HepG2 (cell line): ENCODE results near the gene SREBF1. TPM values are rescaled to one million over a fixed set of nuclear protein-coding genes. Genes with fewer than 3 reads are reported as not detected.

Experiments
- ARNT2 ChIP-seq: sonication (generic); formaldehyde crosslinking; IDR thresholded peaks from 2 replicates; pipeline ENCODE4 v1.8.0; 2022; ENCODE audit warnings: mild to moderate bottlenecking, low read depth, missing genetic modification reagents, moderate library complexity
- ATF7-NPFF ChIP-seq: sonication (generic); formaldehyde crosslinking; IDR thresholded peaks from 2 replicates; pipeline ENCODE4 v1.8.1; 2023; ENCODE audit warnings: mild to moderate bottlenecking, low read depth, missing genetic modification reagents, moderate library complexity
- CHD4 ChIP-seq: fragments of 200-600 bp; sonication (generic); IDR thresholded peaks from 2 replicates; pipeline ENCODE4 v1.7.0; 2017; ENCODE audit warnings: mild to moderate bottlenecking, low read length, borderline replicate concordance
- FOXO1 ChIP-seq: sonication (generic); formaldehyde crosslinking; IDR thresholded peaks from 2 replicates; pipeline ENCODE4 v1.4.0; 2020; ENCODE audit warnings: missing genetic modification reagents
- GABPB1 ChIP-seq: IDR thresholded peaks from 2 replicates; pipeline ENCODE4 v1.6.1; 2016; ENCODE audit warnings: mild to moderate bottlenecking, missing genetic modification reagents, moderate library complexity, missing compliant biosample characterization
- KDM2A ChIP-seq: sonication (generic); formaldehyde crosslinking; IDR thresholded peaks from 2 replicates; pipeline ENCODE4 v1.4.0; 2020; ENCODE audit warnings: low read depth, missing genetic modification reagents, borderline replicate concordance
- KDM6A ChIP-seq: IDR thresholded peaks from 2 replicates; pipeline ENCODE4 v1.6.1; 2016; ENCODE audit warnings: low read depth
- MIER3 ChIP-seq: IDR thresholded peaks from 2 replicates; pipeline ENCODE4 v1.6.1; 2016; ENCODE audit warnings: missing compliant biosample characterization, borderline replicate concordance
- NFE2L2 ChIP-seq: fragments of 150-350 bp; IDR thresholded peaks from 2 replicates; pipeline ENCODE4 v1.6.1; 2014; ENCODE audit warnings: low read length
- RAD51 ChIP-seq: fragments of 450-650 bp; IDR thresholded peaks from 2 replicates; pipeline ENCODE4 v1.6.1; 2016; ENCODE audit warnings: borderline replicate concordance
- REXO4 ChIP-seq: sonication (generic); formaldehyde crosslinking; IDR thresholded peaks from 2 replicates; pipeline ENCODE4 v1.8.0; 2022; ENCODE audit warnings: missing genetic modification reagents, mild to moderate bottlenecking, borderline replicate concordance
- SIX1 ChIP-seq: sonication (generic); formaldehyde crosslinking; IDR thresholded peaks from 2 replicates; pipeline ENCODE4 v1.4.0; 2020; ENCODE audit warnings: missing genetic modification reagents, borderline replicate concordance
- SOX6 ChIP-seq, 2 experiments: fragments of 450-650 bp in 1 of 2; sonication (generic) in 1 of 2; formaldehyde crosslinking in 1 of 2; IDR thresholded peaks; 2 replicates each; pipeline versions ENCODE4 v1.4.0 to v1.6.1; 2017 to 2020; ENCODE audit warnings: antibody characterized with exemption in 1 of 2, mild to moderate bottlenecking in 1 of 2, missing genetic modification reagents in 1 of 2
- STAG1 ChIP-seq: sonication (generic); formaldehyde crosslinking; IDR thresholded peaks from 2 replicates; pipeline ENCODE4 v1.4.0; 2020; ENCODE audit warnings: missing genetic modification reagents
- TCF12 ChIP-seq, 2 experiments: fragments of 450-650 bp in 1 of 2; sonication (generic) in 1 of 2; formaldehyde crosslinking in 1 of 2; IDR thresholded peaks; 2 replicates each; pipeline versions ENCODE4 v1.6.1 to v1.8.0; 2017 to 2022; ENCODE audit warnings: antibody characterized with exemption in 1 of 2, mild to moderate bottlenecking in 1 of 2, missing genetic modification reagents in 1 of 2, moderate library complexity in 1 of 2
- TEAD2 ChIP-seq: sonication (generic); formaldehyde crosslinking; IDR thresholded peaks from 2 replicates; pipeline ENCODE4 v1.9.0; 2021; ENCODE audit warnings: missing genetic modification reagents
- XRCC5 ChIP-seq: fragments of 200-400 bp; formaldehyde crosslinking; optimal IDR thresholded peaks from 2 replicates; pipeline ENCODE3; 2017; ENCODE audit warnings: mild to moderate bottlenecking, low read length
- ZFP36L1 ChIP-seq: sonication (generic); formaldehyde crosslinking; IDR thresholded peaks from 2 replicates; pipeline ENCODE4 v1.8.0; 2022; ENCODE audit warnings: mild to moderate bottlenecking, missing genetic modification reagents, moderate library complexity
- ZNF317 ChIP-seq: sonication (generic); formaldehyde crosslinking; IDR thresholded peaks from 2 replicates; pipeline ENCODE4 v1.5.0; 2020; ENCODE audit warnings: mild to moderate bottlenecking, missing genetic modification reagents
- ZNF546 ChIP-seq: sonication (generic); formaldehyde crosslinking; conservative IDR thresholded peaks from 2 replicates; pipeline ENCODE4 v1.8.1; 2023; ENCODE audit warnings: mild to moderate bottlenecking, missing genetic modification reagents
- ZNF839 ChIP-seq: sonication (generic); formaldehyde crosslinking; IDR thresholded peaks from 2 replicates; pipeline ENCODE4 v1.4.0; 2020; ENCODE audit warnings: missing genetic modification reagents, mild to moderate bottlenecking, borderline replicate concordance
- polyA plus RNA-seq, 8 experiments: library from polyadenylated mRNA; depleted of rRNA in 3 of 8; stranded (reverse) in 7 of 8; unstranded in 1 of 8; fragments of >200 nt; fragmentation: Illumina TruSeq in 4 of 8; extraction: Trizol in 4 of 8; gene quantifications; 2 replicates each; pipeline versions ENCODE4 v1.2.1 to v1.2.3, GENCODE V29; 2011 to 2016; ENCODE audit warnings: low read depth in 4 of 8, missing spikeins in 1 of 8, mixed read lengths in 1 of 8; ENCODE audit not compliant: insufficient read depth in 1 of 8
- total RNA-seq, 5 experiments: library from RNA; depleted of rRNA; stranded (reverse); fragments of >200 nt; fragmentation: Illumina TruSeq; extraction: Trizol; gene quantifications; 2 replicates each; pipeline ENCODE4 v1.2.3, GENCODE V29; 2016; ENCODE audit warnings: low read depth in 1 of 5
- TF ChIP-seq, protein P1 (sequence below): sonication (generic); formaldehyde crosslinking; IDR thresholded peaks from 2 replicates; pipeline ENCODE4 v1.9.0; 2021; ENCODE audit warnings: missing genetic modification reagents, mild to moderate bottlenecking, borderline replicate concordance
- TF ChIP-seq, protein P2 (sequence below): sonication (generic); formaldehyde crosslinking; IDR thresholded peaks from 2 replicates; pipeline ENCODE4 v1.8.0; 2022; ENCODE audit warnings: missing genetic modification reagents, mild to moderate bottlenecking, moderate library complexity, borderline replicate concordance
- TF ChIP-seq, protein P3 (sequence below): sonication (generic); formaldehyde crosslinking; IDR thresholded peaks from 2 replicates; pipeline ENCODE4 v1.8.0; 2022; ENCODE audit warnings: missing genetic modification reagents, mild to moderate bottlenecking, inconsistent platforms, borderline replicate concordance

Gene SREBF1
- total and polyA plus RNA-seq, 2 of the 13 experiments (the other 11 are each of a cell fraction or from before 2014, with no cell fraction given) = 34.3 to 38.0 TPM

DNA sequence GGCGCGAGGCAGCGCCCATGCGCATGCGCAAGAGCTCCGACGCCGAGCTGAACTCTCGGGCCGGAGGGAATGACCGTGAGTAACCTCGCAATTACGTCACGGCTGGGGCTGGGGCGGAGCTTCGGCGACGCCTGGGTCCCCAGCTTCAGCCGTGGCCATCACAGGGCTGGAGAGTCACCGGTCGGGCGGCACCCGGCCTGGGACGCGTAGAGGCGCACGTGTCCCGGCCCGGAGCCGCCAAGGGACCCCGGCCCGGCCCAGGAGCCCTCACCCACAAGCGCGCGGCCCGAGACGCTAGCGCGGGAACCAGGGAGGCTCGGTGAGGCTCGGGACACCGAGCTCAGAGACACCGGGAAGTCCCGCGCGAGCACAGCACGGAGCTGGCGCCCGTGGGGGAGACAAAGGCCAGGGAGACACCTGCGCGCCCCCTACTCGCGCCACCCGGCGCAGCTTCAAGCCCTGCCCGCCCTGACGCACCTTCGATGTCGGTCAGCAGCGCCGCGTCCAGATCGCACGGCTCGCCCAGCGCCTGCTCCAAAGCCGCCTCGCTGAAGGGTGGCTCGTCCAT lies 452 bp downstream of the SREBF1 start (continued):
- TF ChIP-seq ZFP36L1 (CRISPR knock-in tag) = peak; percentile 97
- peak; percentile 48 for TF ChIP-seq XRCC5
- TF ChIP-seq SIX1 = peak; percentile 62; the same call in 1 of the 2 replicates
- 0 out of 2 replicates have a peak, but pooled peaks have one; percentile 45 for TF ChIP-seq REXO4
- peak; percentile 75 for TF ChIP-seq ARNT2 (CRISPR knock-in tag)
- TF ChIP-seq ZNF546 (CRISPR knock-in tag) = peak; percentile 96
- TF ChIP-seq ZNF839 (CRISPR knock-in tag) = no peak
- TF ChIP-seq STAG1 = no peak
- no peak for TF ChIP-seq CHD4
- TF ChIP-seq, protein P1, sequence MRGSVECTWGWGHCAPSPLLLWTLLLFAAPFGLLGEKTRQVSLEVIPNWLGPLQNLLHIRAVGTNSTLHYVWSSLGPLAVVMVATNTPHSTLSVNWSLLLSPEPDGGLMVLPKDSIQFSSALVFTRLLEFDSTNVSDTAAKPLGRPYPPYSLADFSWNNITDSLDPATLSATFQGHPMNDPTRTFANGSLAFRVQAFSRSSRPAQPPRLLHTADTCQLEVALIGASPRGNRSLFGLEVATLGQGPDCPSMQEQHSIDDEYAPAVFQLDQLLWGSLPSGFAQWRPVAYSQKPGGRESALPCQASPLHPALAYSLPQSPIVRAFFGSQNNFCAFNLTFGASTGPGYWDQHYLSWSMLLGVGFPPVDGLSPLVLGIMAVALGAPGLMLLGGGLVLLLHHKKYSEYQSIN (CRISPR knock-in tag) = no peak
- TF ChIP-seq, protein P2, sequence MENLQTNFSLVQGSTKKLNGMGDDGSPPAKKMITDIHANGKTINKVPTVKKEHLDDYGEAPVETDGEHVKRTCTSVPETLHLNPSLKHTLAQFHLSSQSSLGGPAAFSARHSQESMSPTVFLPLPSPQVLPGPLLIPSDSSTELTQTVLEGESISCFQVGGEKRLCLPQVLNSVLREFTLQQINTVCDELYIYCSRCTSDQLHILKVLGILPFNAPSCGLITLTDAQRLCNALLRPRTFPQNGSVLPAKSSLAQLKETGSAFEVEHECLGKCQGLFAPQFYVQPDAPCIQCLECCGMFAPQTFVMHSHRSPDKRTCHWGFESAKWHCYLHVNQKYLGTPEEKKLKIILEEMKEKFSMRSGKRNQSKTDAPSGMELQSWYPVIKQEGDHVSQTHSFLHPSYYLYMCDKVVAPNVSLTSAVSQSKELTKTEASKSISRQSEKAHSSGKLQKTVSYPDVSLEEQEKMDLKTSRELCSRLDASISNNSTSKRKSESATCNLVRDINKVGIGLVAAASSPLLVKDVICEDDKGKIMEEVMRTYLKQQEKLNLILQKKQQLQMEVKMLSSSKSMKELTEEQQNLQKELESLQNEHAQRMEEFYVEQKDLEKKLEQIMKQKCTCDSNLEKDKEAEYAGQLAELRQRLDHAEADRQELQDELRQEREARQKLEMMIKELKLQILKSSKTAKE = peak; percentile 95
- no peak for TF ChIP-seq TCF12 (IDR thresholded peaks at IDR 0.05)
- peak; percentile 45; the same call in 1 of the 2 replicates for TF ChIP-seq TCF12 (CRISPR knock-in tag; IDR thresholded peaks at IDR 0.05)
- TF ChIP-seq RAD51 = no peak
- TF ChIP-seq, protein P3, sequence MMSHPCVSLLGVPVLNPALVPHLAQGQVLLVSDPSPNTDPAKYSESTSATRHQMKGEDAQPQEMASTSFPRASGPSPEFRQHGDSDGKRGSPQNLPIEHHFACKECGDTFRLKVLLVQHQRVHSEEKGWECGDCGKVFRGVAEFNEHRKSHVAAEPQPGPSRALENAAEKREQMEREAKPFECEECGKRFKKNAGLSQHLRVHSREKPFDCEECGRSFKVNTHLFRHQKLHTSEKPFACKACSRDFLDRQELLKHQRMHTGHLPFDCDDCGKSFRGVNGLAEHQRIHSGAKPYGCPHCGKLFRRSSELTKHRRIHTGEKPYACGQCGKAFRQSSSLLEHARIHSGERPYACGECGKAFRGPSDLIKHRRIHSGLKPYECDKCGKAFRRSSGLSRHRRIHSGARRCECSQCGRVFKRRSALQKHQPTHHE = peak; percentile 79; the same call in 1 of the 2 replicates
- peak; percentile 92 for TF ChIP-seq KDM2A
- TF ChIP-seq NFE2L2 = no peak
- TF ChIP-seq ATF7-NPFF (CRISPR knock-in tag) = peak; percentile 88; the same call in 1 of the 2 replicates
- TF ChIP-seq GABPB1 (CRISPR knock-in tag) = peak; percentile 68
- TF ChIP-seq SOX6 (IDR thresholded peaks at IDR 0.05) = no peak
- peak; percentile 70 for TF ChIP-seq SOX6 (CRISPR knock-in tag; IDR thresholded peaks at IDR 0.05)
- TF ChIP-seq ZNF317 = peak; percentile 75; the same call in 1 of the 2 replicates
- TF ChIP-seq KDM6A (CRISPR knock-in tag) = no peak
- TF ChIP-seq FOXO1 (CRISPR knock-in tag) = 0 out of 2 replicates have a peak, but pooled peaks have one; percentile 55
- peak; percentile 57; the same call in 1 of the 2 replicates for TF ChIP-seq MIER3 (CRISPR knock-in tag)
- TF ChIP-seq TEAD2 = 0 out of 2 replicates have a peak, but pooled peaks have one; percentile 45
